Lung (tissue), 12 donors: Measurements from ENCODE around the gene AIP. TPM values are rescaled to one million over a fixed set of nuclear protein-coding genes. Genes with fewer than 3 reads are reported as not detected.
"Not testable (repeated sequence)": the region's sequence is repeated elsewhere in the genome, so short reads cannot be mapped to it uniquely, and the experiment has no call there.

Experiments
- ATAC-seq: fragments of 200-7000 bp; cut with Tn5 transposase; one replicate; pipeline ENCODE4 v1.9.1; 2020; ENCODE audit warnings: moderate number of reproducible peaks; ENCODE audit not compliant: insufficient read depth, low FRiP score
- DNase-seq, 3 donors: peaks; one replicate each; pipeline ENCODE4 v3.0.0-alpha.2; 2013 to 2017
- H3K27ac ChIP-seq, 2 donors: one replicate each; pipeline ENCODE4 v1.5.1; 2013; ENCODE audit warnings: mild to moderate bottlenecking in 2 of 2, moderate library complexity in 2 of 2, control low read depth in 1 of 2, inconsistent platforms in 1 of 2, low read depth in 1 of 2, low read length in 1 of 2
- H3K27me3 ChIP-seq, 3 donors: one replicate each; pipeline ENCODE4 v1.5.1; 2013; ENCODE audit warnings: low read length in 2 of 3; ENCODE audit not compliant: control insufficient read depth in 3 of 3, insufficient read depth in 3 of 3
- H3K36me3 ChIP-seq, 4 donors: one replicate each; pipeline ENCODE4 v1.5.1; 2013; ENCODE audit warnings: low read length in 4 of 4, mild to moderate bottlenecking in 1 of 4, moderate library complexity in 1 of 4; ENCODE audit not compliant: control insufficient read depth in 4 of 4, insufficient read depth in 4 of 4
- H3K4me1 ChIP-seq, 5 donors: one replicate each; pipeline ENCODE4 v1.5.1; 2013; ENCODE audit warnings: low read length in 5 of 5, mild to moderate bottlenecking in 2 of 5, moderate library complexity in 1 of 5; ENCODE audit not compliant: control insufficient read depth in 5 of 5, insufficient read depth in 5 of 5
- H3K4me3 ChIP-seq: one replicate; pipeline ENCODE4 v1.5.1; 2013; ENCODE audit warnings: mild to moderate bottlenecking, control low read depth, moderate library complexity
- H3K9ac ChIP-seq, 2 donors: one replicate each; pipeline ENCODE4 v1.5.1; 2013; ENCODE audit warnings: low read length in 2 of 2, control low read depth in 1 of 2; ENCODE audit not compliant: insufficient read depth in 1 of 2
- H3K9me3 ChIP-seq, 4 donors: one replicate each; pipeline ENCODE4 v1.5.1; 2013; ENCODE audit warnings: low read length in 3 of 4, mild to moderate bottlenecking in 1 of 4, moderate library complexity in 1 of 4; ENCODE audit not compliant: control insufficient read depth in 4 of 4, insufficient read depth in 3 of 4
- WGBS, 2 donors: extraction: QIAGEN DNeasy Blood & Tissue Kit; methylation state at CpG; one replicate each; pipeline ENCODE4 v1.1.7; 2013; 5-methylcytosine and 5-hydroxymethylcytosine counted together
- polyA plus RNA-seq, 2 donors: library from polyadenylated mRNA; stranded (reverse); fragments of 200-250 nt; gene quantifications; one replicate each; pipeline ENCODE4 v1.2.1, GENCODE V29; 2013
- total RNA-seq, 2 donors: library from RNA; depleted of rRNA in 1 of 2; stranded (reverse); fragments of >200 nt in 1 of 2; gene quantifications; one replicate each; pipeline ENCODE4 v1.2.1, GENCODE V29; 2014 to 2021
- TF ChIP-seq, protein P1 (sequence below): IDR thresholded peaks from 2 replicates; pipeline ENCODE4 v1.5.1; 2012; ENCODE audit warnings: mild to moderate bottlenecking; ENCODE audit errors: control extremely low read depth, extremely low read depth
- donor health status: control.
- donor health status: control.
- donor health status: Bipolar disorder and iron deficiency.
- donor health status: healthy.
- donor health status: DM: yes; HTN: yes; CAD: no.

AIP gene
- total and polyA plus RNA-seq, 4 donors, result 60.0 to 126 (median 73.8) TPM

DNA sequence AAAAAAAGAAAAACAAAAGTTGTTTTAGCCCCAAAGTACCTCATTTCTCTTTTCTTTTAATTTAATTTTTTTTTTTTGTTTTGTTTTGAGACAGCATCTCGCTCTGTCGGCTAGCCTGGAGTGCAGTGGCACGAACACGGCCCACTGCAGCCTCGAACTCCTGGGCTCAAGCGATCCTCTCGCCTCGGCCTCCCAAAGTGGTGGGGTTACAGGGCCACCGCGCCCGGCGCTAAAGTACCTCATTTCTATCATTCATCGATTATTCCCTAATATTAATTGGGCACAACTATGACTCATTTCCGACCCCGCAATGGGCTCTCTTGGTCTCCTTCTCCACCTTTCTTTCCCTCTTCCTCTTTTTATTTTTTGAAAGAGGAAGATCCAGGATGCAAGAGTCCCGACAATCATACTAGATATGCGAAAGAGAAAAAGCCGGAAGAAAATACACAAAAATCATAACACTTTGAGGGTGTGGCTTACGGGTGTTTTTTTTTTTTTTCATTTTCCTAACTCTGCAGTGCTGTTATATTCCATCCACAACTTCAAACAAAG lies 475 bp upstream of the AIP start:
- H3K27ac ChIP-seq, result peak overlapping the region; percentile 79 to 80
- TF ChIP-seq, protein P1, sequence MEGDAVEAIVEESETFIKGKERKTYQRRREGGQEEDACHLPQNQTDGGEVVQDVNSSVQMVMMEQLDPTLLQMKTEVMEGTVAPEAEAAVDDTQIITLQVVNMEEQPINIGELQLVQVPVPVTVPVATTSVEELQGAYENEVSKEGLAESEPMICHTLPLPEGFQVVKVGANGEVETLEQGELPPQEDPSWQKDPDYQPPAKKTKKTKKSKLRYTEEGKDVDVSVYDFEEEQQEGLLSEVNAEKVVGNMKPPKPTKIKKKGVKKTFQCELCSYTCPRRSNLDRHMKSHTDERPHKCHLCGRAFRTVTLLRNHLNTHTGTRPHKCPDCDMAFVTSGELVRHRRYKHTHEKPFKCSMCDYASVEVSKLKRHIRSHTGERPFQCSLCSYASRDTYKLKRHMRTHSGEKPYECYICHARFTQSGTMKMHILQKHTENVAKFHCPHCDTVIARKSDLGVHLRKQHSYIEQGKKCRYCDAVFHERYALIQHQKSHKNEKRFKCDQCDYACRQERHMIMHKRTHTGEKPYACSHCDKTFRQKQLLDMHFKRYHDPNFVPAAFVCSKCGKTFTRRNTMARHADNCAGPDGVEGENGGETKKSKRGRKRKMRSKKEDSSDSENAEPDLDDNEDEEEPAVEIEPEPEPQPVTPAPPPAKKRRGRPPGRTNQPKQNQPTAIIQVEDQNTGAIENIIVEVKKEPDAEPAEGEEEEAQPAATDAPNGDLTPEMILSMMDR, result no peak
- peaks cover 0 to 10% (median 5%) of the 10 kb centered on the region in 4 donors for H3K36me3 ChIP-seq
- ATAC-seq (no peak), DNase-seq (no peak)
- H3K27me3 ChIP-seq, result no peaks in the 10 kb centered on the region
- 33 to 36% methylated on average over 19 of the region's 19 CpGs for WGBS, 2 donors
- H3K9me3 ChIP-seq, result no peaks in the 10 kb centered on the region
- H3K4me3 ChIP-seq, result peak overlapping the region; percentile 27
- peak overlapping the region; percentile 26 to 50 for H3K9ac ChIP-seq
- peaks cover 0 to 12% (median 7%) of the 10 kb centered on the region in 5 donors for H3K4me1 ChIP-seq

DNA sequence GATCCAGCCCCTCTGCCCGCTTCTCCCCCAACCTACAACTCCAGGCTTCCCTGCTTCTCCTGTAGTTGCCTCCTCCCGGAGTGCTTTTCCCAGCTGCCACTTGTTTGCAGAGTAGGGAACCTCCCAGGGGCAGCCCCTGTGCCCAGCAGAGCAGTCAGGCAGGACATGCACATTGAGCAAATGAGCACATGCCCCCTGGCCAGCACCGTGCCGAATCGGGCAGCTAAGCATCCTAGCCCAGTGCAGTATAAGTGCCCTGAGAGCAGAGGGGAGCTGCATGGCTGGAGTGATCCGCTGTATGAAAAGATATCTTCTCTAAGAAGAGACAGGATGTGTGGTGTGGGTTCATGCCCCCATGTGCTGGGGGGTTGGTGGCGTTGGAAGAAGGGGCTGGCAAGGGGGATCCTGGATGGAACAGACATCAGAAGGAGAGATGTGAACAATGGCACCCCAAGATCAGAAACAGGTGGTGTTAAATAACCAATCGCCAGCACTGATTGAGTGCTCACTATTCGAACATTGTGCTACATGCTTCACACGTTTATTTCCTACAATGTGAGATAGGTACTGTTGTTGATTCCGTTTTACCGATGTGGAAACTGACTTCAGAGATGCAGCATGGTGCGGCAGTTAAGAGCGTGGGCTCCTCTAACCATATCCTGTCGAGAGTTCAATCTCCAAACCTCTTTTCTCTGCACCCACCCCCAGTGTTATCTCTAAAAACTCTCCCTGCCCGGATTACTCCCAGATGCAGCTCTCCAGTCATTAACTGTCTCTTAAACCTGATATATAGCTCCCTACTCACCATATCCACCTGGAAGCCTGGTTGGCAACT lies 1.2 kb downstream of the AIP start:
- H3K27me3 ChIP-seq, result no peaks in the 10 kb centered on the region
- no peaks in the 10 kb centered on the region for H3K9me3 ChIP-seq
- H3K4me3 ChIP-seq, result no peak overlapping the region
- peaks cover 0 to 12% (median 7%) of the 10 kb centered on the region in 5 donors for H3K4me1 ChIP-seq
- H3K9ac ChIP-seq, result peak overlapping the region in 1 of 2 donors; percentile 35
- H3K27ac ChIP-seq, result peak overlapping the region in 1 of 2 donors; percentile 80
- DNase-seq (no peak), ATAC-seq (no peak)
- H3K36me3 ChIP-seq, result peaks cover 0 to 15% (median 13%) of the 10 kb centered on the region in 4 donors
- TF ChIP-seq, protein P1, result no peak
- 84 to 88% methylated on average over 16 of the region's 16 CpGs for WGBS, 2 donors

DNA sequence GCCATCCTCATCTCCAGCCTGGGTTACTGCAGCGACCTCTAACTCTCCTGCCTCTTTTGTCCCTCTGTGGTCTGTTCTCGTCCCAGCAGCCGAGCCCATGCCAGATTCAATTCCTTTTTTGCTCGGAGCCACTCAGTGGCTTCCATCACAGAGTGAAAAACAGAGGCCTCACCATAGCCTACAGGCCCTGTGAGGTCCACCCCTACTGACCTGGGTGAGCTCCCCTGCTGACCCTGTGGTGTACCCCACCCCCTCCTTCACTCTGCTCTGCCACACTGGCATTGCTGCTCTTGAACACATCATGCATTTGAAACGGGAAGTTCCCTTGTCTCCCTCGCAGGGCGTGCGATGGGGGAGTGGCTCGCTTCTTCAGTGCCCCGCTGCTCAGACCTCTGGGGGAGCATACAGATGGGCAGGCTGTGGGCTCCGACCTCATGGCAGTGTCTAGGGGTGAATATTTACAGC lies 2.1 kb downstream of the AIP start:
- Histone ChIP-seq H3K9me3 (no peaks in the 10 kb centered on the region), H3K4me3 (no peak overlapping the region), H3K9ac (no peak overlapping the region), H3K36me3 (peaks cover 0 to 21% (median 15%) of the 10 kb centered on the region in 4 donors), H3K27me3 (no peaks in the 10 kb centered on the region), H3K27ac (peak overlapping the region in 1 of 2 donors; percentile 15), H3K4me1 (peaks cover 0 to 12% (median 7%) of the 10 kb centered on the region in 5 donors)
- 42 to 64% methylated on average over 11 of the region's 11 CpGs for WGBS, 2 donors
- TF ChIP-seq, protein P1, result no peak
- ATAC-seq (no peak), DNase-seq (no peak)

DNA sequence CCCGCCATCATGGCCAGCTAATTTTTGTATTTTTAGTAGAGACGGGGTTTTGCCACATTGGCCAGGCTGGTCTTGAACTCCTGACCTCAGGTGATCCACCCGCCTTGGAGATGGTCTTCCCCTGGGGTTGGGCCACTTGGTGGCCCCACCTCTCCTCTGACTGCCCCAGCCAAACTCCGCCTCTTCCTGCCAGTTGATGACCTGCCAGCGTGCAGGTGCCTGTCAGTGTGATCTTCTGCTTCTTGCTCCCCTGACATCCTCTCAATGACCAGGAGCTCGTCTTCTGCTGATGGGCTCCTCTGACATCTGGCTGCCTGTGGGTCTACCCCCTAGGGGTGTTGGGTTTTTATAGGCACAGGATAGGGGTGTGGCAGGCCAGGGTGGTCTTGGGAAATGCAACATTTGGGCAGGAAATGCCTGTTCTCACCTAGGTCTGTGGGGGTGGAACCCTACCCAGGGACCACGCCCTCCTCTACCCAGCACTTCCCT lies 3.1 kb downstream of the AIP start:
- not testable (repeated sequence) for H3K4me3 ChIP-seq, DNase-seq, H3K9me3 ChIP-seq, H3K27ac ChIP-seq, ATAC-seq, H3K9ac ChIP-seq, H3K27me3 ChIP-seq
- WGBS, 2 donors, result 74 to 80% methylated on average over 7 of the region's 7 CpGs
- Histone ChIP-seq H3K4me1 (peaks cover 0 to 12% (median 7%) of the 10 kb centered on the region in 5 donors), H3K36me3 (peaks cover 9 to 32% (median 15%) of the 10 kb centered on the region in 4 donors)
